HG02610 (cell line): ENCODE results near the gene DUSP9.
"Not testable (repeated sequence)": the region's sequence is repeated elsewhere in the genome, so short reads cannot be mapped to it uniquely, and the experiment has no call there.

Source experiments
- ATAC-seq: cut with Tn5 transposase; IDR thresholded peaks from one replicate; pipeline ENCODE4 v1.9.1; 2021; ENCODE audit warnings: mild to moderate bottlenecking, moderate library complexity; ENCODE audit not compliant: unreplicated experiment

DUSP9 gene

DNA sequence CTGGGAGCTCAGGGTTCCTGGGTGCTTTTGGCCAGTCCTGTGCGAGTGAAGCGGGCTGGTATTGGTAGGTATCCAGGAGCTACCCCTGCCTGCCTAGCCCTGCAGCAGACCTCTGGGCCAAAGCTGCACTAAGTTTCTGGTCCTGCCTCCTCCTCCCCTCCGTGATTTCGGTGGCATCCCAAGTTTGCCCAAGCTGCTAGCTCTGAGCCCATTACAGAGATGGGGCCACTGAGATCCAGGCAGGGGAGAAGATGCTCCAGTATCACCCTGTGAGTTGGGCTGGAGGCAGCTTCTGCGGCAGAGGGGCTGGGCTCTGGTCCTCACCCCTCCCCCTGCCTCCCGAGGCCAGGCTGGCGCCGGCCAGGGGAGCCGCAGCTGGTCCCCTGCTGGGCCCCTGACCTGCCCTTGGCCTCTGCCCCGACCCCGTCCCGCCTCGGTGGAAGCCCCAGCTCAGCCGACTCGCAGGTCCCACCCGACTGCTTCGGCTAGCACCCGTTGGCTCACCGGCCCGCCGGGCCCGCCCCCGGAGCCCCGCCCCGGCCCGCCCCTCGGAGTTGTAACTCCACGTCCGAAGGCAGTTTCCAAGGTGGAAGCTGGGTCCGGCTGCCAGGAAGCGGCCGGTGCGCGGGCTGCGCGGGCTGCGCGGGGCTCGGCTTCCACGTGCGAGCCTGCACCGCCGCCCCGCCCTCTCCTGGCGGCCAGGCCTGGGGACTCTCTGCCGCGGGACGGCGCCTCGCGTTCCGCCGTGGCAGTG, at the start of gene DUSP9:
DUSP9 (plus strand) TSS at position 584 of the 754 bp plus-strand sequence. CDS start 751 bp downstream, outside the sequence.
- no peak for ATAC-seq

GRCh38 chrX:153598541-153599191, 48.3 kb upstream of the DUSP9 start, which contains the start of gene CCNQ:
Gene CCNQ, minus strand, starts transcription at chrX:153599139. Its CDS starts 66 bp downstream, at chrX:153599073.
- peak; percentile 52 for ATAC-seq

DNA sequence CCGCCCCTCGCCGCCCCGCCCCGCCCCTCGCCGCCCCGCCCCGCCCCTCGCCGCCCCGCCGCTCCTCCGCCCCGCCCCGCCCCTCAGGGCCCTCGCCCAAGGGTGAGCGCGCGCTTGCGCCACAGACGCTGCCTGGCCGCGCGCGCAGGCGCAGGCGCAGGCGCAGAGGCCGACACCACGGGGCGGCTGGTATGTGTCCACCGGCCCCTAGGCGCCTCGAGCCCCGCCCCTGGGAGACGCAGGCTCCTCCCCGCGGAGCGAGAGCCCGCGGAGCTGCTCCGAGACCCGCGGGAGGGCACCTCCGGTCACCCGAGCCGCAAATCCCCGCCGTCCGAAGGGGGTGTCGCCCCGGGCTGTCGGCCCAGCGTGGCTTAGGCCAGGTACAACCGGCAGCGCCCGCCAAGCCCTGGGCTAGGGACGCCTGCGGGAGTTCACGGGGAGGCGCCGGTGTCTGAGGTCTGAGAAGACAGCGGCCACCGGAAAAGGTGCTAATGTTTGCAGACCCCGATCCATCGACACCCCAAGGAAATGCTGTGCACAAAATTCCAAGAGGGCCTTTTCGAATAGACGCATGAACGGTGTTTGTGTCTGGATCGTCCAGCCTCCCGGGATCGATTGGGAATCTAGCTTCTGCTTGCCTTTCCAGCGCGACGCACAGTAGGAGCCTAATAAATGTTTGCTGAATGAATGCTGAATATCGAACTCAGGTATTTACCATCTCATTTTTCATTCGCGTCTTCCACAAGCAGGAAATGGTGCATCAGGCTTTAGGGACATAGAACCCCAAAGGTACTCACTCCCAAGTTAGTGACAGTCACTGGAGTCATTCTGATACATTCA, 47.6 kb upstream of the DUSP9 start:
- peak; percentile 84 for ATAC-seq

GRCh38 chrX:153600032-153600373, 47.0 kb upstream of the DUSP9 start:
- ATAC-seq, result no peak

- ATAC-seq, result no peak
Measured at GRCh38 chrX:153600921-153601320, 46.1 kb upstream of the DUSP9 start.

DNA sequence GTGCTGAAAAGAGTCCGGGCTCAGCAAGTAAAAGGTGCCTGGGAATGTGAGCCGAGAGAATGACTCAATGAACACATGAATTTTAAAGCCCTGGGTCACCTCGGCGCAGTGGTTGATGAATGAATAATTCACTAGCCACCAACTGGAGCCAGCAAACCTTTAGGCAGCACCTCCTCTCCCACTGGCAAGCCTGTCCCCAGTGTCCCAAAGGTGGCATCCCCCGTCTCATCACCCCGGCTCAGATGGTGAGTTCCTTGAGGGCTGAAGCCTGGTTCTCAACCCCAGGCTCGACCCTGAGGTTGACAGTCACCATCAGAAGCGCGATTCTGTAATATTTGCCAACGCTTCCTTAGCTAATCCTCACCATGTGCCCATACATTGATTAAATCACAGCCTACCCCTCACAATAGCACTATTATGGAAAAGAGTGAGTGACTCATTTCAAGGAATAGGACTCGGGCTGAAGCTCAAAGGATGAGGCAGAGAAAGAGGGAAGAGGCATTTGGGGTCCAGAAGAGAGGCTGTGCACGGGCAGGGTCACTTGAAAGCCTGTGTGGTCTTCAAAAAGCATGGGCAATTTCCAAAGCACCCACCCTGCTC, 45.4 kb upstream of the DUSP9 start:
- no peak for ATAC-seq

- no peak for ATAC-seq
Measured at GRCh38 chrX:153602601-153603000, 44.4 kb upstream of the DUSP9 start.

DNA sequence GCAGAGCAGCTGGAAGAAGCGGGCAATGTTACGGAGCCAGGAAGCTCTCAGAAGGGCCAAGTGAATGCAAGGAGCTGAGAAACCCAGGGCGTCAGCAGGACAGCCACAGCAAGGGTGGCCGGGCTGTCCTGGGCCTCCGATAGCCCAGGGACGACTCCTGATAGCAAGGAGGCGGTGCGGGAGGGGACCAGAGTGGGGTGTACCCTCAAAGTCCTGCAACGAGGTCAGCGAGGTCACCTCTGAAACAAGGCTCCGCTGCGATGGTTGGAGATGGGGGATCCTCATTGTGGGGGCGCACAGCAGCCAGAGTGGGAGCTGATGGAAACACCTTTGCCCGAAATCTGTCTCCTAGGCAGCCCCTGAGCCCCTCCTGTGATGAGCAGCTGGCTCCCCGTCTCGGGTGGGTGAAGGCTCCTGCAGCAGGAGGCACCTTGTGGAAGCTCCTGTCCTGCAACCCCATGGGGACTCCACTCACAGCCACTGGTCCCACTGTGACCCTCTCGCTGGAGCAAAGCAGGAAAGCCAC, 43.8 kb upstream of the DUSP9 start:
- ATAC-seq, result no peak

DNA sequence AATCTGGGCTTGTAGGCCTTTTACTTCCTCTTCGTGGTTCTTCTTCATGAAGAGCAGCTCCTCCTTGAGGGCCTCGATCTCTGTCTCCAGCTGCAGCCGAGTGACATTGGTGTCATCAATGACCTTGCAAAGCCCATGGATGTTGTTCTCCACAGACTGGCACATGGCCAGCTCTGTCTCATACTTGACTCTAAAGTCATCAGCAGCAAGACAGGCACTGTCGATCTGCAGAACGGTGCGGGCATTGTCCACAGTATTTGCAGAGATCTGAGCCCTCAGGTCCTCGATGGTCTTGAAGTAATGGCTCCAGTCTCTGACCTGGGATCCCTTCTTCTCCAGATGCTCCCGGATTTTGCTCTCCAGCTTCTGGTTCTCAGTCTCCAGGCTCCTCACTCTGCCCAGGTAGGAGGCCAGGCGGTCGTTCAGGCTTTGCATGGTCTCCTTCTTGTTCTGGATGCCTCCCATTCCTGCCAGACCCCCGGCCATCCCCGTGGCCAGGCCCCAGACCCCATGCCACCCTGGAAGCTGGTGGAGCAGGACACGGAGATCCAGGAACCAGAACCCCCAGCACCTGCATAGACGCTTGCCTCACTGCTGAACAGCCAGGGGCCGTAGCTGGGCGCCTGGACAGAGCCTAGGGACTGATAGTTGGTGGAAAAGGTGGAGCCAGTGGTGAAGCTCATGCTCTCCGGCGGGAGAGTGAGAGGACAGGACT, 42.2 kb upstream of the DUSP9 start:
- ATAC-seq, result not testable (repeated sequence)

GRCh38 chrX:153606503-153606902, 40.5 kb upstream of the DUSP9 start:
- no peak for ATAC-seq

- ATAC-seq, result no peak
Measured at GRCh38 chrX:153608376-153608775, 38.6 kb upstream of the DUSP9 start.

DNA sequence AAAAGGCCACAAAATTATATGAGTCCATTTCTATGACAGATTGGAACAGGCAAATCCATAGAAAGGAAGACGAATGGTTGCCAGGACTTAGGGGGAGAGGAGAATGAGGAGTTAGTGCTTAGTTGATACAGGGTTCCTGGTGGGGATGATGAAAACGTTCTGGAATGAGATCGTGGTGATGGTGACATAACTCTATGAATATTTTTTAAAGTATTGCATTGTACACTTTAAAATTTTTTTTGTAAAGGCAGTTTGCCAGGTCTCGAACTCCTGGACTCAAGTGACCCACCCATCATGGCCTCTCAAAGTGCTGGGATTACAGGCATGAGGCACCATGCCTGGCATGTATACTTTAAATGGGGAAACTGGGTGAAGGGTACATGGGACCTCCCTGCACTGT, 38.2 kb upstream of the DUSP9 start:
- no peak for ATAC-seq

GRCh38 chrX:153609917-153610835, 36.8 kb upstream of the DUSP9 start:
- ATAC-seq, result peak; percentile 66

DNA sequence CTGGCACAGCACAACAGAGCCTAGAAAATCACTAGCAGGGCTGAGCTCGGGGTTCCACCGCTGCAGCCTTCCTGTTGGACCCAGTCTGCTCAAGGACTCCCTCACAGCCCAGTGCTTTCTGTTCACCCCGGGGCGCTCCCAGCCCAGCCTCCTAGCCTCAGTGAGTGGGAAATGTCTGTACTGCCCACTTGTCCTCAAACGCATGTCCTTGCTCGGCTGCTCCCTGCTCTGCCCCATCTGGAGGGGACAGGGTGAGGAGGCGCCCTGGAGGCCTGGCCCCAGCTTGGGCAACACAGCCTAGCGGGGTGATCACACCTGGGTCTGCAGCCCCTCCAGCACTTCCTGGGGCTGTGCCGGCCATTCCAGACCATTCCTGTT, 36.2 kb upstream of the DUSP9 start:
- ATAC-seq, result no peak

DNA sequence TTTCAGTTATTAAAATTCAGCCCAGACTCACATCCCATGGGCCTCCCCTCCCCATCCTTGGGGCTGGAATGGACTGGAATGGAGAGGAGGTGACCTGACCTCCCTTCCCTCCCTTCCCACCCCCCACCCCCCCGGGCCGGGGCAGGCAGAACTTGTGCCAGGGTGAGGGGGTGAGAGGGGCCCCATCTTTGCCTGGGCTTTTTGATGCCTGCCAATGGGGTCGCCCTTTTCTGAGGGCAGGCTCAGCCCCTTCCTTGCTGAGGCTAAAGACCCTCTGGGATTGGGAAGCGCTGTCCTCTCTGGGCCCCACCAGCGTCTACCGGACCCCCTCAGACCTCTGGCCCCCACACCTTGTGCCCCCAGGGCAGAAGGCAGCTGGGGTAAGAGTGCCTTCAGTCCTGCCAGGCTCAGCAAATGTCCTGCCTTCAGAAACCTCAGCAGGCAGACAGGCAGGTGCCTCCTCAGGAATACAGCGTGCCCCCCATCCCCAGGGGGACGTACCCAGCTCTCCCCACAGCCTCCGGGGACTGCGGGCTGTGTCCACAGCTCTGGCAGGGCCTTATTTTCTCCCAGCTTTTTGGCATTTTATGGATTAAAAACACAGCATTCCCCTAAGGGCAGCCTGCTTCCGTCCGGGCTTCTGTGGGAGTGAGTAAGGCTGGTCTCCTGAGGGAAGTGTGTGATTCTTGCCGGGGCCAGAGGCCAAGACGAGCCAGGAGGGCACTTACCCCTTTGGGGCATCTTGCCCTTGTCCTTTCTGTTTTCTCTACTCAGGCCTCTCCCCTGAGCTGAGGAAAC, 35.5 kb upstream of the DUSP9 start:
- no peak for ATAC-seq

GRCh38 chrX:153612413-153612812, 34.6 kb upstream of the DUSP9 start:
- ATAC-seq, result no peak

GRCh38 chrX:153614818-153615217, 32.2 kb upstream of the DUSP9 start:
- ATAC-seq, result no peak

- ATAC-seq, result no peak
Measured at GRCh38 chrX:153620576-153620975, 26.4 kb upstream of the DUSP9 start.
